Stimulated activated CD8-positive, alpha-beta memory T cell treated with anti-CD3 and anti-CD28 coated beads, Interleukin-7, amount 100 ng/mL, for 48 hours (primary cell): ENCODE results near the gene HLA-B.
"Not testable (repeated sequence)": the region's sequence is repeated elsewhere in the genome, so short reads cannot be mapped to it uniquely, and the experiment has no call there.

Experiments
- DNase-seq, 2 donors: peaks; one replicate each; pipeline ENCODE4 v3.0.0-alpha.2; 2020; ENCODE audit warnings: low read depth in 1 of 2; ENCODE audit errors: extremely low read depth in 1 of 2

HLA-B gene

GRCh38 chr6:31356946-31357466 is at the start of gene HLA-B:
TSS of gene HLA-B (minus strand) at chr6:31357179. CDS start at chr6:31357158, 21 bp downstream.
- DNase-seq: peak; percentile 37 to 66

DNA sequence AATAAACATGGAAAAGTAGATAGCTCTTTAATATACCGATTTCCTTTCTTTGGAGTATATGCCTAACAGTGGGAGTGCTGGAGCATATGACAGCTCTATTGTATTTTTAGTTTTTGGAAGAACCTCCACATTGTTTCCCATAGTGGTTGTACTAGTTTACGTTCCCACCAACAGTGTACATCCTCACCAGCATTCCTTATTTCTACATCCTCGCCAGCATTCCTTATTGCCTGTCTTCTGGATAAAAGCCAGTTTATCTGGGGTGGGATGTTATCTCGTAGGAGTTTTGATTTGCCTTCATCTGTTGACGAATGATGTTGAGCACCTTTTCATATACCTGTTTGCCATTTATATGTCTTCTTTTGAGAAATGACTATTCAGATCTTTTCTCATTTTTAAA is 49.0 kb upstream of the HLA-B start:
- no peak for DNase-seq

DNA sequence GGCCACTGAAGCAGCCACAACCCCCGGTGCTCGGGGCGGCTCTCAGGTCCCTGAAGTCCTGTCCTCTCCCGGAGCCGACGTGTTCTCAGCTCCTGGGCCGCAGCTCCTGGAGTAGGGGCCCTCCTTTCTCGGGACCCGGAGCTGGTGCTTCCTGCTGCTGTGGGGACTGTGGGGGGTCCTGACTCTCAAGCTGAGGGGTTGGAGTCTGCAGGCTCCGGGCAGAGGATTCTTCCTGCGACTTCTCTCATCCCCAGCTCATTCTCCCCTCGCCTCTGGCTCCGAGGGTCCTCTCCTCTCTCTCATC is 47.0 kb upstream of the HLA-B start:
- DNase-seq: not testable (repeated sequence)

DNA sequence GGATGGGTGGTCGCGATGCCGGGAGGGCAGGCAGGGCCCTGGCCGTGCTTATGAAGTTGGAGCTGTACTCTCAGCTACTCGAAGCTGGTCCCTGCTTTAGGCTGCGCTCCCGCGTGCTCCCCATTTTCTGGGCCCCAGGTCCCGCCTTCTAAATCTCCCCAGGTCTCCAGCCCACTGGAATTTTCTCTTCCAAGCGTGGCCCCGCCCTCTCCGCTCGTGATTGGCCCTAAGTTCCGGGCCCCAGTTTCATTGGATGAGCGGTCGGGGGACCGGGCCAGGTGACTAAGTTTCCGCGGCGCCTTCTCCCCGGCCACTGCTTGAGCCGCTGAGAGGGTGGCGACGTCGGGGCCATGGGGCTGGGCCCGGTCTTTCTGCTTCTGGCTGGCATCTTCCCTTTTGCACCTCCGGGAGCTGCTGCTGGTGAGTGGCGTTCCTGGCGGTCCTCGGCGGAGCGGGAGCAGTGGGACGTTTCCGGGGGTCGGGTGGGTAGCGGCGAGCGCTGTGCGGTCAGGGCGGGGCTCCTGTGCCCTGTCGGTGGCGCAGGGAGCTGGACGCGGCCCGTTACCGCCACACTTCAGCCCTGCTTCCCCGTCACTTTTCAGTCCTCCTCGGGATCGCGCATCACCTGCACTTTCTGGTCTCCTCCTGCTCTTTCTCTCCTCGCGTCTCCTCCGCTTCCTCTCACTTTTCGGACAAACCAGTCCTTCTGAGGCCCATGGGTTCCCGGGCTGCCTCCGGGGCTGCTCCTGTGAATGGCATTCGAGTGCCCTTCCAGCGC is 46.5 kb upstream of the HLA-B start, which contains the start of gene MICA:
Gene MICA, plus strand, starts transcription at position 313 of the 778 bp plus-strand sequence. Its CDS starts 38 bp downstream, at position 351.
- peak in 1 of 2 donors; percentile 64 for DNase-seq

- DNase-seq: peak in 1 of 2 donors; percentile 17
Measured at GRCh38 chr6:31402324-31403282, 45.6 kb upstream of the HLA-B start.

DNA sequence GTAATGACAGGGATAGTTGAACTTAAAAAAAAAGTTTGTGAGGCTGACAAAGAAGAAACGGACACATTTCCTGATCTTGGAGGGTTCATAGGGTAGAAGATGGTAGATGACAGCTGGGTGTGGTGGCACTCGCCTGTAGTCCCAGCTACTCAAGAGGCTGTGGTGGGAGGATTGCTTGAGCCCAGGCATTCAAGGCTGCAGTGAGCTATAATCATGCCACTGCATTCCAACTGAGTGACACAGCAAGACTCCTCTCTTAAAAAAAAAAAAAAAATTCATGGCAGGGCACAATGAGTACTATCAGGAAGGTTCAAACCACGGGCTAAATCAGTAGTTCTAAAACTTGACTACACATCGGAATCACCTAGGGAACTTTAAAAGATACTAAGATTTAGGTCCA is 44.4 kb upstream of the HLA-B start:
- no peak for DNase-seq

DNA sequence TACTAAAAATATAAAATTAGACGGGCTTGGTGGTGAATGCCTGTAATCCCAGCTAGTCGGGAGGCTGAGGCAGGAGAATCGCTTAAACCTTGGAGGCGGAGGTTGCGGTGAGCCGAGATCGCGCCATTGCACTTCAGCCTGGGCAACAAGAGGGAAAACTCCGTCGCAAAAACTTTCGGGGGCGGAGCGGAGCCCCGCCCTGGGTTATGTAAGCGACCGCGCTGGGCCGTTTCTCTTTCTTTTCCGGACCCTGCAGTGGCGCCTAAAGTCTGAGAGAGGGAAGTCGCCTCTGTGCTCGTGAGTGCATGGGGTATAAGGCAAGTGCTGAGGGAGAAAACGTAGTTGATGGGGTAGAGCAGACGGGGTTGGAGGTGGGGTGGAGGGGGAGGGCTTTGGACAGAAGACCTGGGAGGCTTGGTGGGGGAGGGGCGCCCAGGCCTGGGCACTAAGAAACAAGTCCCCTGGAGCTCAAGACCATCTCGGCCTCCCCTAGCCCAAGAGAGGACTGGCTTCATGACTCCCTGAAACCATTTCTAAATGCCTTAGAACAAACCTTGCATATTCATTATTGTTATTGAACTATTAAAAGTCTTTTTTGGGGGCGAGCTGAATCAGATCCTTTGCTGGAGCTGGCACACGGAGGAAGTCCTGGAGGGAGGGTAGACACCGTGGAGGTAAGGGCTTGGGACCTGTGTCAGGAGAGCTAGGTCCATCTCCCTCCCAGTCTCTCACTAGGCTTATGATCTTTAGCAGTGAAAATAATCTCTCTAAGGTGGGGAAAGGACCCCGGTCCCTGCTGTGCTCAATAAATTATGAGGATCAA is 43.7 kb upstream of the HLA-B start:
- DNase-seq: peak in 1 of 2 donors; percentile 54

GRCh38 chr6:31399589-31400466 is 42.8 kb upstream of the HLA-B start:
- peak in 1 of 2 donors; percentile 31 for DNase-seq

DNA sequence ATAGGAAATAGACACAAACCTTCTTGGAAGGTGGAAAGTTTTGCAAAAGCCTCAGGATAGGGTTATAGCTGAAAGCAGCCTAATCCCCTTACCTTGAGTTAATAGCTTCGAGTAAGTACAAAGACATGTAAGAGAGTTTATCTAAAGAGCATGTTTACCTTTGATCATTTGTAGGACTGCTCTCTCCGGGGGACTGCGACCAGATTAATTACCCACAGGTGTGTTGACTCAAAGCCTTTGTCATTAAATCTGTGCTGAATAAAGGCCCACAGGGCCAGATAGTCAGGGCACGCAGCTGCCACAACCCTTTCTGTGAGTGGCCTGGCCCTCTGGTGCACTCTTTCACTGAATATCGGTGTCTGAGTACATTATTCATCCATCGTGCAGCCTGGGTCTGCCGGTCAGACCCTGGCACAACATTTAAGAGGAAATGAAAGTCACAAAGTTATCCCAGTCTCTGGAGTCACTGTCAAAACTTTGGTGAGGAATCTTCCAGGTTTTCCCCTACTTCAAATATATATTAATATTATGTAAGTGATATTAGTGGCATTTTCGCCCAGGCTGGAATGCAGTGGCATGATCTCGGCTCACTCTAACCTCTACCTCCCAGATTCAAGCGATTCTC is 41.0 kb upstream of the HLA-B start:
- no peak for DNase-seq

DNA sequence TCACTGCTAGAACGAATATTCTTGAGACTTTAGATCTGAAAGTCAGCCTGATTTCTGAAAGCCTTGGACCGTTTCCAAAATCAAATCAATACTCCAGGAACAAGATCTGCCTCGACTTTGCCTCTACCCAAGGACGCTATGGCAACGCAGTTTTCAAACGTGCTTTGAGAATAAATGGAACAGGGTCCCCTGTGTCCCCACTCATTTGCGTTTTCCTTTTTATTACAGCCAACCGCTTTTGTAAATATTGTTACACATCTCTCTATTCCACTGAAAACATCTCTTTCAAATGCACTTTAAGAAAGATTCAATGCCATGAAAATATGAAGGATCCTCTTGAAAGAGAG is 40.1 kb upstream of the HLA-B start:
- DNase-seq: not testable (repeated sequence)

DNA sequence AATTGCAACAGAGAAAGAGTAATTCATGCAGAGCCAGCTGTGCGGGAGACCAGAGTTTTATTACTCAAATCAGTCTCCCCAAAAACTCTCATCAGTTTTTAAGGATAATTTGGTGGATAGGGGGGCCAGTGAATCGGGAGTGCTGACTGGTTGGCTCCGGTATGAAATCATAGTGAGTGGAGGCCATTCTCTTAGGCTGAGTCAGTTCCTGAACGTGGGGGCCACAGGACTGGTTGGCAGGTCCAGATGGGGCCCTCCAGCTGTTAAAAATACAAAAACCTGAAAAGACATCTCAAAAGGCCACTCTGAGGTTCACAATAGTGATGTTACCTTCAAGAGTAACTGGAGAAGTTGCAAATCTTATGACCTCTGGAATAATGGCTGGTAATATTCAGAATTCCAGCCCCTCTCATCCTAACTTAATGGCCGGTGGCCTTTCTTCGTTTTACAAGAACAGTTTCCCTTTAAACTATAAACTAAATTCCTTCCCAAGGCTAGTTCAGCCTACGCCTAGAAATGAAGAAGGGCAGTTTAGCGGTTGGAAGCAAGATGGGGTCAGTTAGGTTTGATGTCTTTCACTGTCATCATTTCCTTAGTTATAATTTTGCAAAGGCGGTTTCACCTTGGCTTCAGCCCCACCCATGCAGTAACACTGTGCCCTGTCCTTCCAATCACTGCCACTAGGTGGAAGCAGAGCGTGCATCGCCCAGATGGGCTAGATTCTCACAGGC is 39.6 kb upstream of the HLA-B start:
- DNase-seq: peak in 1 of 2 donors; percentile 77

DNA sequence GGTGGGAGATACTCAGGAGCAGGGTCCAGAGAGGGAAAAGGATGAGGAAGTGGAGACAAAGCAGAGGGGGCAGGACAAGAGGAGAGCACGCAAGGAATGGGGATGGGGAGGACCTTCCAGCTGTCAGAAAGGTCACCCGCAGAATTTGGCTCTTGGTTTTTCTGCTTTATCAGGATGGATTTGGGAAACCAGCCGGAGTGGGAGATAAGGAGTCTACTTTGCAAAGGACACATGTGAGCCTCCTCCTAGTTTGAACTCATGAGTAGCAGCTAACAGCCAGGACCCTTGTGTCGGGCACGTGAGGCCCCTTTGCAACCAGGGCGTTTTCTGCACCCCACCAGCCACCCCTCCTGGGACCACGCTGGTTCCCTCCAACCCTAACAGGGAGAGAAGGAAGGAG is 38.9 kb upstream of the HLA-B start:
- DNase-seq: no peak

DNA sequence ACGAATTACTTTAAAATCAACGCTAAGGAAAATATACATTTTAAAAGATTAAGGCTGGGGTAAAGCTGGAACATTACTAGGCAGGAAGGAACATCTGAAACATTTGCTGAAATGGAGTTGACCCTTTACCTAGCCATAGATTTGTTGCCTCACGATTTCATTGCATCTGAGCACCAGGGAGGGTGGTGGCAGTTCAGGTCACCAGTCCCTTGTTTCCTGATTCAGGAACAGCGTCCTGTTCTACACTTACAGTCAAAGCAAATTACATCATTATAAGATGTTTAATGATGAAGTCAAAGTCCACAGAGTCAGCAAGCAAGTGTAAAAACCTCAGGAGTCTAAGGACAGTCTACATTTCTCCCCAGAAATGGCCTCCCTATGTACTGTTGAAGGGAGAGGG is 37.4 kb upstream of the HLA-B start:
- DNase-seq: no peak

GRCh38 chr6:31393932-31394331 is 37.0 kb upstream of the HLA-B start:
- DNase-seq: no peak

DNA sequence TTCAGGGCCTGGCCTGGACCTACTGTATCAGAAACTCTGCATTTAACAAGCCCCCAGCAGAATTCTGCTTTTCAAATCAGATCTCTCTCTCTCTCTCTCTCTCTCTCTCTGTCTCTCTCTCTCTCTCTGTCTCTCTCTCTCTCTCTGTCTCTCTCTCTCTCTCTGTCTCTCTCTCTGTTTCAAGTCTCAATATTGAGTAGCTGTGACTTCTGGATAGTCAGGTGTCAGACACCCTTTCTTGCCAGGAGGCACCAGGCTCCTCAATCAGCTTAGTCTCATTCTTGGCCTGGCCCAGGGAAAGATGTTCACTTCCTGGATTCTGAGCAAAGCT is 32.8 kb upstream of the HLA-B start:
- not testable (repeated sequence) for DNase-seq

- not testable (repeated sequence) for DNase-seq
Measured at GRCh38 chr6:31388916-31389801, 32.2 kb upstream of the HLA-B start.

- no peak for DNase-seq
Measured at GRCh38 chr6:31386977-31387376, 30.0 kb upstream of the HLA-B start.

DNA sequence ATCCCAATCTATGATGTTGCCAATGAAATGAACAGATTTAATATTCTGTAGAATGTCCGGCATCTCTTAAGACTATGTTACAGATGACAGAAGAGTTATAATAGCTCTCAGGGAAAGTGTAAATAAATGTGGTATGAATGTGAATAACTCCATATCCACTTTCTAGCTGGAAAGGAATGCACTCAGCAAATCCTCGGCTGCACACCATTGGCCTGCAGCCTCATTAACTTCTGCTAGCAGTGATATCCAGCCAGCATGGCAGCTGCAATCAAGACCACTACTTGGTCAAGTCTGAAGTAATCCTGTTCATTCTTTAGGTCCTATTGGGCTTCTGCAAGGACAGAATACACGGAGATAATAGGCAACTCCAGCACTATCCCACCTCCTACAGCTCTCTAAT is 29.1 kb upstream of the HLA-B start:
- DNase-seq: no peak
